ENCODE data around the gene SYT13.

Gene SYT13

GRCh38 chr11:45320371-45320770 lies 34.2 kb upstream of the SYT13 start:
- no peak for TF ChIP-seq CTCF (conservative IDR thresholded peaks at IDR 0.05)
- H3K27ac ChIP-seq, result no peak overlapping the region

GRCh38 chr11:45319077-45319476 lies 32.9 kb upstream of the SYT13 start:
- H3K27ac ChIP-seq, result no peak overlapping the region
- TF ChIP-seq CTCF (conservative IDR thresholded peaks at IDR 0.05), result no peak

GRCh38 chr11:45318516-45318915 lies 32.4 kb upstream of the SYT13 start:
- H3K27ac ChIP-seq, result no peak overlapping the region
- TF ChIP-seq CTCF (conservative IDR thresholded peaks at IDR 0.05), result no peak

- H3K27ac ChIP-seq, result no peak overlapping the region
- TF ChIP-seq CTCF (conservative IDR thresholded peaks at IDR 0.05), result no peak
Observed at GRCh38 chr11:45316258-45316657, 30.1 kb upstream of the SYT13 start.

GRCh38 chr11:45314900-45315299 lies 28.8 kb upstream of the SYT13 start:
- H3K27ac ChIP-seq, result no peak overlapping the region
- TF ChIP-seq CTCF (conservative IDR thresholded peaks at IDR 0.05), result no peak

GRCh38 chr11:45313171-45313865 lies 27.2 kb upstream of the SYT13 start:
- no peak for TF ChIP-seq CTCF (conservative IDR thresholded peaks at IDR 0.05)

GRCh38 chr11:45305874-45306623 lies 19.9 kb upstream of the SYT13 start:
- peak overlapping the region; percentile 64 for H3K27ac ChIP-seq
- no peak for TF ChIP-seq CTCF (conservative IDR thresholded peaks at IDR 0.05)

More at GRCh38 chr11:45313171-45313865, 27.2 kb upstream of the SYT13 start:
- H3K27ac ChIP-seq, result no peak overlapping the region

All from VCaP (cell line).